ENCODE measurements around the gene RBM19. TPM values are rescaled to one million over a fixed set of nuclear protein-coding genes. Genes with fewer than 3 reads are reported as not detected.

RBM19 gene
- total RNA-seq, 2 donors from 2014 or later, result 15.3 to 15.6 TPM

DNA sequence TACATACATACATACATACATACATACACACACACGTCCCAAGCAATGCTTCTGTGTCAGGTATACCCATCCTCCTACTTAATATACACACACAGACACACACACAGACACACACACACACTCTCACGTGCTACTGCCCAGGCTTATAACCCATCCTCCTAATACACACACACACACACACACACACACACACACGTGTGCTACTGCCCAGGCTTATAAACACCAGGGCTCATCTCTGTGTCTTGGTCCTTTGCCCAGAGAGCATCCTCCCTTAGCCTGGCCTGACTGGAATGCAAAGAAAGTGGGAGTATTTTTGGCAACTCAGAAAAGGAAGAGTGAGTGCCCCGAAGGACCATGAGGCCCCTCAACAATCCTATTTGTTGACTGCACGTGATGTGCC is 129.0 kb downstream of the RBM19 start:
- H3K9me3 ChIP-seq, result no peaks in the 10 kb centered on the region
- no peaks in the 10 kb centered on the region for H3K4me1 ChIP-seq
- DNase-seq (ENCODE audit: low spot score), result no peak
- no peaks in the 10 kb centered on the region for H3K36me3 ChIP-seq
- H3K27me3 ChIP-seq, result no peaks in the 10 kb centered on the region
- H3K27ac ChIP-seq, result no peak overlapping the region
- TF ChIP-seq, protein P1, sequence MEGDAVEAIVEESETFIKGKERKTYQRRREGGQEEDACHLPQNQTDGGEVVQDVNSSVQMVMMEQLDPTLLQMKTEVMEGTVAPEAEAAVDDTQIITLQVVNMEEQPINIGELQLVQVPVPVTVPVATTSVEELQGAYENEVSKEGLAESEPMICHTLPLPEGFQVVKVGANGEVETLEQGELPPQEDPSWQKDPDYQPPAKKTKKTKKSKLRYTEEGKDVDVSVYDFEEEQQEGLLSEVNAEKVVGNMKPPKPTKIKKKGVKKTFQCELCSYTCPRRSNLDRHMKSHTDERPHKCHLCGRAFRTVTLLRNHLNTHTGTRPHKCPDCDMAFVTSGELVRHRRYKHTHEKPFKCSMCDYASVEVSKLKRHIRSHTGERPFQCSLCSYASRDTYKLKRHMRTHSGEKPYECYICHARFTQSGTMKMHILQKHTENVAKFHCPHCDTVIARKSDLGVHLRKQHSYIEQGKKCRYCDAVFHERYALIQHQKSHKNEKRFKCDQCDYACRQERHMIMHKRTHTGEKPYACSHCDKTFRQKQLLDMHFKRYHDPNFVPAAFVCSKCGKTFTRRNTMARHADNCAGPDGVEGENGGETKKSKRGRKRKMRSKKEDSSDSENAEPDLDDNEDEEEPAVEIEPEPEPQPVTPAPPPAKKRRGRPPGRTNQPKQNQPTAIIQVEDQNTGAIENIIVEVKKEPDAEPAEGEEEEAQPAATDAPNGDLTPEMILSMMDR (IDR thresholded peaks at IDR 0.05), result no peak
- H3K4me3 ChIP-seq, result no peak overlapping the region

DNA sequence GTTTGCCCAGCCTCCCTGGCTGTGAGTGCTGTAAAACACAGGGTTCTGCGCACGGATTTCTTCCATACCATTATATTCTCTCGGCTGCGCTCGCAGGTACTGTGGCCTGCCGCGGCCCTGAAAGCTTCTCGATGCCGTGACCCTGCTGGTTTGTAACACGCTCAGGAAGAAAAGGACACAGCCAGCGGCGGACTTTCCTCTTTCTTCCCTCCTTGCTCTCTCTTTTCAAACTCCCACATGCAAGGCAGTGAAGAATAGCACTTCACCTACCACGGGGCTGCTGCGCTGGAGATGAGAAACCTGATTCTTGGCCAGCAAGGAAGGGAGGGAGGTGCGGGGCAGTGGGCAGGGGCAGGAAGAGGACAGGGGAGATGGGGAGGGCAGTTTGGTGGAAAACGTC is 130.2 kb downstream of the RBM19 start:
- no peaks in the 10 kb centered on the region for H3K9me3 ChIP-seq
- no peak overlapping the region for H3K4me3 ChIP-seq
- H3K27me3 ChIP-seq, result no peaks in the 10 kb centered on the region
- no peaks in the 10 kb centered on the region for H3K36me3 ChIP-seq
- H3K4me1 ChIP-seq, result no peaks in the 10 kb centered on the region
- DNase-seq (ENCODE audit: low spot score), result no peak
- H3K27ac ChIP-seq, result no peak overlapping the region
- TF ChIP-seq, protein P1 (IDR thresholded peaks at IDR 0.05), result no peak

DNA sequence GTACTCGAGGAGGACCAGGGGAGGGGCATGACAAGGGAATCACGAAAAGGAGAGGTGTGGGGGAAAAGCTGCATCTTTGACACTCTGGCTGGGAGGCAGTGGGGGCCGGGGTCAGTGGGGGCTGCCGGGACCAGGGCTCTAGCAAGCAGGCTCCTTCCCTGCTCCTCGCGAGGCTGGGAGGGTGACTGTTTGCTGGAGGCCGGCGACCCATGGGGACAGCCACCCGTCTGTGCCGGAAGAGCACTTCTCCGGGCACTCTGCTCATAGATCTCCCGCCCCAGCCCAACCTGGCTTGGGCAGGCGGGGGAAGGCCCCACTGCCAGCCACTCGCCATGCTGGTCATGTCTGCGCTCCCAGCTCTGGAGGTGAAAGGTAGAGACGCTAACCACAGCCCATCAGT is 130.7 kb downstream of the RBM19 start:
- H3K36me3 ChIP-seq, result no peaks in the 10 kb centered on the region
- no peaks in the 10 kb centered on the region for H3K4me1 ChIP-seq
- H3K9me3 ChIP-seq, result no peaks in the 10 kb centered on the region
- TF ChIP-seq, protein P1 (IDR thresholded peaks at IDR 0.05), result no peak
- H3K27ac ChIP-seq, result no peak overlapping the region
- no peak for DNase-seq (ENCODE audit: low spot score)
- H3K4me3 ChIP-seq, result no peak overlapping the region
- H3K27me3 ChIP-seq, result no peaks in the 10 kb centered on the region

DNA sequence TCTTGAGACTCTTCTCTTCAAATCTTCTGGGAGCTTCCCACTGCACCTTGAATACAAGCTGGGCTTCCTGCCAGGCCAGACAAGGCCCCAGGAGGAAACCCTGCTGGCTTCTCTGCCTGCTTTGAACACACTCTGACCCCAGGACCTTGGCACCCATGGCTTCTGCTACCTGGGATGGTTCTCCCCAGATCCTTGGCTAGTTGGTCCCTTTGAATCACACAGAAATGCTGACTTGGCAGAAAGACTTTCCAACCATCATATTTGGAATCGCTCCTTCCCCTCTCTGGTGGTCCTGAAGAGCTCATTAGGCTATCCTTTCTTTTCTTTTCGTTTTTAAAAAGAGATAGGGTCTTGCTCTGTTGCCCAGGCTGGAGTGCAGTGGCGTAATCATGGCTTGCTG is 132.7 kb downstream of the RBM19 start:
- no peak for DNase-seq (ENCODE audit: low spot score)
- H3K4me1 ChIP-seq, result no peaks in the 10 kb centered on the region
- no peaks in the 10 kb centered on the region for H3K27me3 ChIP-seq
- H3K4me3 ChIP-seq, result no peak overlapping the region
- H3K27ac ChIP-seq, result no peak overlapping the region
- TF ChIP-seq, protein P1 (IDR thresholded peaks at IDR 0.05), result no peak
- no peaks in the 10 kb centered on the region for H3K36me3 ChIP-seq
- H3K9me3 ChIP-seq, result no peaks in the 10 kb centered on the region

DNA sequence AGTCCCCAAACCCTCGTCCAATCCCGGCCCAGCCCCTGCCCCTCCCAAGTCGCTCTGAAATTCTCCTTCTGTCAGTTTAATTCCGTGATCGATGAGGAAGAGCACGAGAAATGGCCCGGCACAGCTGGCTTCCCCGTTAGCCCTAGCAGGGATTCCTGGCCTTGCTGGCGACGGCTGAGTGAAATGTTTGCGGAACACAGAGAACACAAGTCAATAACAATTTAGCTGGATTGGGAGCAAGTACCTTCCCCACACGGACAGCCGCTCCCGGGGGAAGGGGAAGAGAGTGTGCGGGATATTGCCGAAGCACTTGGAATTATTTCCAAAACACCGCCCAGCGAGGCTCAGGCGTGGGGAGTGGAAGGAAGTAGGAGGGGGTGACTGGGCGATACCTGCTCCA is 134.6 kb downstream of the RBM19 start:
- no peaks in the 10 kb centered on the region for H3K4me1 ChIP-seq
- H3K27me3 ChIP-seq, result no peaks in the 10 kb centered on the region

DNA sequence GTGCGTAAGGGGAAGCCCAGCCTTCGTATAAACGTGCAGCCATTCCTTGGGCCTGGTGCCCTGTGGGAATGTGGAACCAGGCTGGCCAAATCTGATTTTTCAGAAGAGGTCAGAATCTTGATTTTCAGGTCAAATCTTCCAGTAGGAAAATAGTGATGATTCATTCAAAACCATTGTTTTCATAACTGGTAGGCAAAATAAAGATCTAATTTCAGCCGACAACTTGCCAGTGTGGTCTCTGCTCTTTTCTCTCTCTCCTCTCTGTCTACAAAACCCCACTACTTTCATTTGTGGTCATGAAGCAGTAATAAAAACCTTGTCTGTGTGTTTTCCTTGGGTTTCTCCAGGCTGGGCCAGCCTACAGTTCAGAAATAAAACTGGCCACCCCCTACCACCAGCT is 135.1 kb downstream of the RBM19 start:
- no peaks in the 10 kb centered on the region for H3K4me1 ChIP-seq
- TF ChIP-seq, protein P1 (IDR thresholded peaks at IDR 0.05), result no peak
- no peak overlapping the region for H3K27ac ChIP-seq
- H3K36me3 ChIP-seq, result no peaks in the 10 kb centered on the region
- no peaks in the 10 kb centered on the region for H3K9me3 ChIP-seq
- no peak overlapping the region for H3K4me3 ChIP-seq
- DNase-seq (ENCODE audit: low spot score), result no peak
- H3K27me3 ChIP-seq, result no peaks in the 10 kb centered on the region

More for the DNA sequence above, 134.6 kb downstream of the RBM19 start:
- Histone ChIP-seq H3K27ac (no peak overlapping the region), H3K36me3 (no peaks in the 10 kb centered on the region), H3K9me3 (no peaks in the 10 kb centered on the region), H3K4me3 (no peak overlapping the region)
- TF ChIP-seq, protein P1 (IDR thresholded peaks at IDR 0.05), result no peak
- no peak for DNase-seq (ENCODE audit: low spot score)

Data from right atrium auricular region (tissue), 2 donors.